LNCaP clone FGC (cell line): ENCODE measurements around the gene XPO4.

Experiments used
- DNase-seq: peaks from one replicate; pipeline ENCODE4 v3.0.0-alpha.2; 2011; ENCODE audit warnings: low read depth
- H3K4me3 ChIP-seq: 2 replicates; pipeline ENCODE4 v1.5.1; 2011; ENCODE audit warnings: mild to moderate bottlenecking, low read depth, low read length, control low read depth
- CTCF ChIP-seq: IDR thresholded peaks from 2 replicates; pipeline ENCODE4 v1.5.1; 2012; ENCODE audit warnings: mild to moderate bottlenecking; ENCODE audit not compliant: control insufficient read depth, insufficient read depth; ENCODE audit errors: extremely low read depth

The XPO4 gene

GRCh38 chr13:20826843-20827560, 75.5 kb downstream of the XPO4 start:
- H3K4me3 ChIP-seq = no peak overlapping the region
- no peak for DNase-seq
- TF ChIP-seq CTCF = no peak

GRCh38 chr13:20826301-20826700, 76.2 kb downstream of the XPO4 start:
- DNase-seq = no peak
- TF ChIP-seq CTCF = no peak
- no peak overlapping the region for H3K4me3 ChIP-seq

- no peak overlapping the region for H3K4me3 ChIP-seq
- TF ChIP-seq CTCF = no peak
- DNase-seq = no peak
Observed at GRCh38 chr13:20825477-20825875, 77.1 kb downstream of the XPO4 start.

GRCh38 chr13:20824762-20825476, 77.6 kb downstream of the XPO4 start:
- no peak overlapping the region for H3K4me3 ChIP-seq
- no peak for DNase-seq
- TF ChIP-seq CTCF = no peak

- TF ChIP-seq CTCF = no peak
- no peak overlapping the region for H3K4me3 ChIP-seq
- no peak for DNase-seq
Observed at GRCh38 chr13:20823071-20823470, 79.5 kb downstream of the XPO4 start.

GRCh38 chr13:20822406-20822805, 80.1 kb downstream of the XPO4 start:
- DNase-seq = no peak
- no peak for TF ChIP-seq CTCF
- no peak overlapping the region for H3K4me3 ChIP-seq
